Vagina (tissue), 2 donors: ENCODE data around the gene AGL. TPM values are rescaled to one million over a fixed set of nuclear protein-coding genes. Genes with fewer than 3 reads are reported as not detected.

Source experiments
- DNase-seq, 2 donors: peaks; one replicate each; pipeline ENCODE4 v3.0.0-alpha.2; 2017; ENCODE audit errors: extremely low spot score in 2 of 2
- H3K27ac ChIP-seq: fragments of 200-600 bp; sonication (generic); one replicate; pipeline ENCODE4 v1.5.1; 2019
- H3K27me3 ChIP-seq: fragments of 200-600 bp; sonication (generic); one replicate; pipeline ENCODE4 v1.5.1; 2019
- H3K36me3 ChIP-seq, 2 donors: fragments of 200-600 bp; sonication (generic); one replicate each; pipeline ENCODE4 v1.5.1; 2017 to 2019
- H3K4me1 ChIP-seq: fragments of 200-600 bp; sonication (generic); one replicate; pipeline ENCODE4 v1.5.1; 2019
- H3K4me3 ChIP-seq, 2 donors: fragments of 200-600 bp; sonication (generic); 1 replicate in 1 of 2; 2 replicates in 1 of 2; pipeline ENCODE4 v1.5.1; 2016 to 2019
- H3K9me3 ChIP-seq: fragments of 200-600 bp; sonication (generic); one replicate; pipeline ENCODE4 v1.5.1; 2019
- CTCF ChIP-seq, 3 experiments: fragments of 450-650 bp in 2 of 3; fragments of 200-600 bp in 1 of 3; sonication (generic) in 1 of 3; IDR thresholded peaks; one replicate each; pipeline ENCODE4 v1.5.1; 2017 to 2019; ENCODE audit warnings: antibody characterized with exemption in 3 of 3, mild to moderate bottlenecking in 2 of 3, moderate library complexity in 2 of 3
- POLR2A ChIP-seq, 2 donors: fragments of 450-650 bp; IDR thresholded peaks; one replicate each; pipeline ENCODE4 v1.6.1; 2017; ENCODE audit warnings: antibody characterized with exemption in 2 of 2, mild to moderate bottlenecking in 2 of 2, moderate library complexity in 2 of 2
- POLR2AphosphoS5 ChIP-seq, 2 donors: sonication (generic); formaldehyde crosslinking; IDR thresholded peaks; one replicate each; pipeline ENCODE4 v1.9.0; 2017; ENCODE audit warnings: antibody characterized with exemption in 2 of 2, mild to moderate bottlenecking in 2 of 2, low read depth in 1 of 2; ENCODE audit not compliant: insufficient read depth in 1 of 2
- intact Hi-C: fragments of 100-400 bp; cut with DNase I; formaldehyde crosslinking; loops from one replicate; pipeline ENCODE4 v1.15.1; 2023
- total RNA-seq: library from RNA; depleted of rRNA; stranded (reverse); fragments of >200 nt; gene quantifications from one replicate; pipeline ENCODE4 v1.2.3, GENCODE V29; 2016

AGL gene
- total RNA-seq, 1 donor from 2014 or later, result 14.0 TPM

- no peak for DNase-seq
- Histone ChIP-seq H3K27me3 (no peaks in the 10 kb centered on the region), H3K36me3 (no peaks in the 10 kb centered on the region), H3K4me3 (no peak overlapping the region), H3K9me3 (no peaks in the 10 kb centered on the region), H3K4me1 (peaks cover 4% of the 10 kb centered on the region), H3K27ac (no peak overlapping the region)
- intact Hi-C loops, result no loop called here
- no peak for TF ChIP-seq POLR2AphosphoS5 (IDR thresholded peaks at IDR 0.05; ENCODE audit: insufficient read depth in 1 of 2, low read depth in 1 of 2)
- no peak for TF ChIP-seq POLR2A (IDR thresholded peaks at IDR 0.05)
Measured at GRCh38 chr1:99811747-99812146, 38.4 kb upstream of the AGL start.

- Histone ChIP-seq H3K4me3 (no peak overlapping the region), H3K9me3 (no peaks in the 10 kb centered on the region), H3K36me3 (no peaks in the 10 kb centered on the region), H3K4me1 (no peaks in the 10 kb centered on the region), H3K27ac (no peak overlapping the region), H3K27me3 (no peaks in the 10 kb centered on the region)
- intact Hi-C loops, result no loop called here
- TF ChIP-seq CTCF (IDR thresholded peaks at IDR 0.05) (no peak), POLR2A (IDR thresholded peaks at IDR 0.05) (no peak), POLR2AphosphoS5 (IDR thresholded peaks at IDR 0.05; ENCODE audit: insufficient read depth in 1 of 2, low read depth in 1 of 2) (no peak)
- no peak for DNase-seq
Measured at GRCh38 chr1:99814373-99814900, 35.7 kb upstream of the AGL start.

GRCh38 chr1:99816656-99817055, 33.5 kb upstream of the AGL start:
- no peak overlapping the region for H3K4me3 ChIP-seq
- H3K27ac ChIP-seq, result no peak overlapping the region
- H3K9me3 ChIP-seq, result no peaks in the 10 kb centered on the region
- TF ChIP-seq POLR2AphosphoS5 (IDR thresholded peaks at IDR 0.05; ENCODE audit: insufficient read depth in 1 of 2, low read depth in 1 of 2) (no peak), POLR2A (IDR thresholded peaks at IDR 0.05) (no peak), CTCF (IDR thresholded peaks at IDR 0.05) (no peak)
- no peak for DNase-seq
- no peaks in the 10 kb centered on the region for H3K4me1 ChIP-seq
- intact Hi-C loops, result no loop called here
- no peaks in the 10 kb centered on the region for H3K36me3 ChIP-seq
- no peaks in the 10 kb centered on the region for H3K27me3 ChIP-seq

- Histone ChIP-seq H3K4me1 (no peaks in the 10 kb centered on the region), H3K36me3 (no peaks in the 10 kb centered on the region), H3K9me3 (no peaks in the 10 kb centered on the region), H3K27me3 (no peaks in the 10 kb centered on the region), H3K27ac (no peak overlapping the region), H3K4me3 (no peak overlapping the region)
- no peak for DNase-seq
- TF ChIP-seq POLR2AphosphoS5 (IDR thresholded peaks at IDR 0.05; ENCODE audit: insufficient read depth in 1 of 2, low read depth in 1 of 2) (no peak), CTCF (IDR thresholded peaks at IDR 0.05) (no peak), POLR2A (IDR thresholded peaks at IDR 0.05) (no peak)
- intact Hi-C loops, result no loop called here
Measured at GRCh38 chr1:99818063-99818699, 32.0 kb upstream of the AGL start.

- no peaks in the 10 kb centered on the region for H3K9me3 ChIP-seq
- no peaks in the 10 kb centered on the region for H3K4me1 ChIP-seq
- H3K4me3 ChIP-seq, result no peak overlapping the region
- intact Hi-C loops, result no loop called here
- DNase-seq, result no peak
- TF ChIP-seq CTCF (IDR thresholded peaks at IDR 0.05) (no peak), POLR2A (IDR thresholded peaks at IDR 0.05) (no peak), POLR2AphosphoS5 (IDR thresholded peaks at IDR 0.05; ENCODE audit: insufficient read depth in 1 of 2, low read depth in 1 of 2) (no peak)
- no peaks in the 10 kb centered on the region for H3K27me3 ChIP-seq
- H3K36me3 ChIP-seq, result no peaks in the 10 kb centered on the region
- H3K27ac ChIP-seq, result no peak overlapping the region
Measured at GRCh38 chr1:99820546-99820945, 29.6 kb upstream of the AGL start.
